ENCODE results near the gene CDC42EP5.
"Not testable (repeated sequence)": the region's sequence is repeated elsewhere in the genome, so short reads cannot be mapped to it uniquely, and the experiment has no call there.

CDC42EP5 gene

GRCh38 chr19:54477650-54478049, 4.6 kb upstream of the CDC42EP5 start:
- Mint-ChIP-seq H3K27me3 (peaks cover 21% of the 10 kb centered on the region), H3K27ac (no peak overlapping the region), H3K9me3 (no peaks in the 10 kb centered on the region), H3K4me3 (no peak overlapping the region), H3K4me1 (peaks cover 16% of the 10 kb centered on the region), H3K36me3 (no peaks in the 10 kb centered on the region)
- ATAC-seq (ENCODE audit: low read depth) (no peak), DNase-seq (ENCODE audit: low spot score in 2 of 2) (no peak)

DNA sequence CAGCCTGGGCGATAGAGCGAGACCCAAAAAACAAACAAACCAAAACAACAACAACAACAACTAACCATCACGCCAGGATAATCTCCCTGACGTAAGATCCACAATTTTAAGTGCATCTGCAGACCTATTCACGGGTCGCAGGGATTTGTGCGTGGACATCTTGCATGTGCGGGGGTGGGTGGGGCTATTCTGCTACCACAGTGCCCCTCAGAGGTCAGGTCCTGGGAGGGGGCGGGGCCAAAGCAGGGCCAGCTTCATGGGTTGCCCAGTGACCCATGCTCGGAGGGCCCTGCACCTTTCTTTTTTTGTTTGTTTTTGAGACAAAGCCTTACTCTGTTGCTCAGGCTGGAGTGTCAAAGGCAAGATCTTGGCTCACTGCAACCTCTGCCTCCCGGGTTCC, 2.6 kb upstream of the CDC42EP5 start:
- H3K27me3 Mint-ChIP-seq = peaks cover 23% of the 10 kb centered on the region
- DNase-seq (ENCODE audit: low spot score in 2 of 2) (no peak), ATAC-seq (ENCODE audit: low read depth) (no peak)
- peaks cover 11% of the 10 kb centered on the region for H3K4me1 Mint-ChIP-seq
- H3K36me3 Mint-ChIP-seq = no peaks in the 10 kb centered on the region
- no peak overlapping the region for H3K4me3 Mint-ChIP-seq
- no peaks in the 10 kb centered on the region for H3K9me3 Mint-ChIP-seq
- H3K27ac Mint-ChIP-seq = no peak overlapping the region

DNA sequence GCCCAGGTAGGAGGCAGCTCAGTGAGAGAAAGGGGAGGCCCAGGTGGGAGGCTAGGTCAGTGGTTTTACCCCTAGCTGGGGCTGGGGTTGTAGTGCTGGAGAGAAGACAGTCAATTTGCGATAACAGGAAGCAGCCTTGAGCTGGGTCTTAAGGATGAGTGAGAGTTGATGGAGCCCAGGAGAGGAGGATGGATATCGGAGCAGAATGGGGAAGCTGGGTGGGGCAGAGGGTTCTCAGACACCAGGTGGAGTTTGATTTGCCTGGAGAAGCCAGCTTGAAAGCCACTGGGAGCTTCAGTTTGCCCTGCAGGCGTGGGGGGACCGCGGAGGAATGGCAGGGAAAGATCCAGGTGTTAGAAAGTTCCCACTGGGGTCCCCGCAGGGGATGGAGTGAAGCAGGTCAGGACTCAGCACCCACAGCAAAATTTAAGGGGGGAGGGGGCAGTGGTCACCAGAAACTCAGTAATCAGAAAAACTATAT, 836 bp upstream of the CDC42EP5 start:
- Mint-ChIP-seq H3K27ac (no peak overlapping the region), H3K27me3 (peaks cover 26% of the 10 kb centered on the region), H3K4me3 (no peak overlapping the region), H3K36me3 (no peaks in the 10 kb centered on the region), H3K4me1 (peaks cover 16% of the 10 kb centered on the region), H3K9me3 (no peaks in the 10 kb centered on the region)
- ATAC-seq (ENCODE audit: low read depth) (no peak), DNase-seq (ENCODE audit: low spot score in 2 of 2) (no peak)

DNA sequence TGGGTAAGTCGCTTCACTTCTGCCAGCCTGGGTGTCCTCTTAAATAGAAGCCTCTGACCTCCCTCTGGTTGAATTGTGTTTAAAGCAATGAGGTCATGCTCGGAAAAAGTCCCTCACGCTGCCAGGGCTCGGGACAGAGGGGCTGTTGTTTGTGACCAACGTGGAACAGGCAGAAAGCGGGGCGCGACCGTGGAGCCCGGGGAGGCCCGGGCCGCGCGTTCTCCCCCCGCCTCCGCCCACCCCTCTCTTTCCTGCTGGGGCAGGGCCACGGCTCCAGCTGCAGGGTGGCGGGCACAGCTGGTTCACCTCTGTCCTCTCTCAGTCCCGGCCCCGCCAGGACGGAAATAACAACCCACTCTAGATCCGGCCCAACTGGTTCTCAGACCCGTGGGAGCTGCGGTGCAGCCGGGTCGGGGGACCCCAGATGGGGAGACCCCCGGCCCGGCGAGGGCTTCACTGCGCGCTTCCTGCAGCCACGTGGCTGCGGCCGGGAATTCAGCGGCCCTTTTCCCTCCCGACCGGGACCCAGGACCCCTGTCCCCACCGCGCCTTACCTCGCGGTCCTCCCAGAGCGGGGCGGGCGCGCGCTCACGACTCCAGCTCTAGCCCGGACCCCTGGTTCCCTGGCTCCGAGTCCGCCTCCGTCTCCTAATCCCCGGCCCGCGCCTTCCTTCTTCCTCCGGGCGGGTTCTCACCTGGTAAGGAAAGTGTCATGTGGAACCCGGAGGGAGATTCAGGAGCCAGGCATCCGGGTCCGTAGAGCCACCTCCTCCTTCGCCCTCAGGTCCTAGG, 1.9 kb downstream of the CDC42EP5 start:
- Mint-ChIP-seq H3K9me3 (no peaks in the 10 kb centered on the region), H3K36me3 (no peaks in the 10 kb centered on the region), H3K4me3 (no peak overlapping the region), H3K27me3 (peaks cover 19% of the 10 kb centered on the region), H3K4me1 (peaks cover 19% of the 10 kb centered on the region), H3K27ac (no peak overlapping the region)
- DNase-seq (ENCODE audit: low spot score in 2 of 2) (no peak), ATAC-seq (ENCODE audit: low read depth) (peak; percentile 58)

DNA sequence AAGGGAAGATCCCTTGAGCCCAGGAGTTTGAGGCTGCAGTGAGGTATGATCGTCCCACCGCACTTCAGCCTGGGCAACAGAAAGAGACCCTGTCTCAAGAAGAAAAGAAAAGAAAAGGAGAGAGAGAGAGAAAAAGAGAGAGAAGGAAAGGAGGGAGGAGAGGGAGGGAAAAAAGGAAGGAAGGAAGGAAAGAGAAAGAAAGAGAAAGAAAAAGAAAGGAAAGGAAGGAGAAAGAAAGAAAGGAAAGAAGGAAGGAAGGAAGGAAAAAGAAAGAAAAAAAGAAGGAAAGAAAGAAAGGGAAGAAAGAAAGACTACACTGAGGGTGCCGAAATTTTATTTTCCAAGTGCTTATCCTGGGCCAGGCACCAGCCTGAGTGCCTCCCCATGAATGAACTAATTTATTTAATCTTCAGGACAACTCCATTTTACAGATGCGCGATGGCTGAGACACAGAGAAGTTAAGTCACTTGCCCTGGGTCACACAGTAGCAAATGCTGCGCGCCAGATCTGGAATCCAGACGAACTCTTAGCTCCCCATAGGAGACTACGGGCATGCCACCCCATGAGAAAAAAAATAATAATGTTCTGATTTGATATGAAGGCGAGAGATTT, 2.7 kb downstream of the CDC42EP5 start:
- peaks cover 19% of the 10 kb centered on the region for H3K4me1 Mint-ChIP-seq
- peaks cover 19% of the 10 kb centered on the region for H3K27me3 Mint-ChIP-seq
- H3K27ac Mint-ChIP-seq = no peak overlapping the region
- no peak overlapping the region for H3K4me3 Mint-ChIP-seq
- ATAC-seq (ENCODE audit: low read depth) (no peak), DNase-seq (ENCODE audit: low spot score in 2 of 2) (no peak)
- no peaks in the 10 kb centered on the region for H3K9me3 Mint-ChIP-seq
- no peaks in the 10 kb centered on the region for H3K36me3 Mint-ChIP-seq

GRCh38 chr19:54469496-54469934, 3.6 kb downstream of the CDC42EP5 start:
- peaks cover 19% of the 10 kb centered on the region for H3K4me1 Mint-ChIP-seq
- H3K27me3 Mint-ChIP-seq = peaks cover 19% of the 10 kb centered on the region

DNA sequence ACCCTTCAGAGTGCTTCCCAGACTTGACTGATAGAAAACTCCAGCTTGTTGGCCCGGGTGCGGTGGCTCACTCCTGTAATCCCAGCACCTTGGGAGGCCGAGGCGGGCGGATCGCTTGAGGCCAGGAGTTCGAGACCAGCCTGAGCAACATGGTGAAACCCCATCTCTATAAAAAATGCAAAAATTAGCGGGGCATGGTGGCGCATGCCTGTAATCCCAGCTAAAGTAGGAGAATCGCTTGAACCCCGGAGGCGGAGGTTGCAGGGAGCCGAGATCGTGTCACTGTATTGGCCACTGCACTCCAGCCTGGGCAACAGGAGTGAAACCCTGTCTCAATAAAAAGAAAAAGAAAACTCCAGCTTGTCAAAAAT, 7.0 kb downstream of the CDC42EP5 start:
- not testable (repeated sequence) for ATAC-seq (ENCODE audit: low read depth); H3K4me3 Mint-ChIP-seq; DNase-seq (ENCODE audit: low spot score in 2 of 2); H3K36me3 Mint-ChIP-seq; H3K27ac Mint-ChIP-seq; H3K27me3 Mint-ChIP-seq; H3K9me3 Mint-ChIP-seq
- peaks cover 27% of the 10 kb centered on the region for H3K4me1 Mint-ChIP-seq

More at GRCh38 chr19:54469496-54469934, 3.6 kb downstream of the CDC42EP5 start:
- no peaks in the 10 kb centered on the region for H3K36me3 Mint-ChIP-seq
- ATAC-seq (ENCODE audit: low read depth) (no peak), DNase-seq (ENCODE audit: low spot score in 2 of 2) (no peak)
- H3K27ac Mint-ChIP-seq = no peak overlapping the region
- H3K4me3 Mint-ChIP-seq = no peak overlapping the region
- no peaks in the 10 kb centered on the region for H3K9me3 Mint-ChIP-seq

DNA sequence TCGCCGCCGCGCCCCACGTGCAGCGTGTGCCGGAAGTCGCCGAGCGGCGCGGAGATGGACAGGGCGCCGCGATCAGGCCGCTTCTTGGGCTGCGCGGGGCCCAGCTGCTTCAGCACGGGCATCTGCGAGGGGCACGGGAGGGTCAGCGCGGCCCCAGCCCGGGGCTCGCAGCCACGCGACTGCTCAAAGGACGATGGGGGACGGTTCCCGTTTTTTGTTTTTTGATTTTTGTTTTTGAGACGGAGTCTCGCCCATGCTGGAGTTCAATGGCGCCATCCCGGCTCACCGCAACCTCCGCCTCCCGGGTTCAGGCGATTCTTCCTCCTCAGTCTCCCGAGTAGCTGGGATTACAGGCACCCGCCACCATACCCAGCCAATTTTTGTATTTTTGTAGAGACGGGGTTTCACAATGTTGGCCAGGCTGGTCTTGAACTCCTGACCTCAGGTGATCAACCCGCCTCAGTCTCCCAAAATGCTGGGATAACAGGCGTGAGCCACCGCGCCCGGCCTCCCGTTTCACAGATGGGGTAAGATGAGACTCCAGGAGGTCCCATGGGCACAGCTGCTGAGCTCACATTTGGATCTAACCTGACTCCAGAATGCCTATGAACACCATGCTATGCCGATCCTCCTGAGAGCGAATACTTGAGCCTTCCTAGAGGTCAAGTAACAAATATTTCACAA, 7.5 kb downstream of the CDC42EP5 start:
- H3K9me3 Mint-ChIP-seq = peaks cover 1% of the 10 kb centered on the region
- peaks cover 5% of the 10 kb centered on the region for H3K36me3 Mint-ChIP-seq
- peaks cover 23% of the 10 kb centered on the region for H3K4me1 Mint-ChIP-seq
- no peak for DNase-seq (ENCODE audit: low spot score in 2 of 2)
- H3K4me3 Mint-ChIP-seq = peak overlapping the region; percentile 70
- no peak for ATAC-seq (ENCODE audit: low read depth)
- H3K27ac Mint-ChIP-seq = peak overlapping the region; percentile 20
- peaks cover 8% of the 10 kb centered on the region for H3K27me3 Mint-ChIP-seq

GRCh38 chr19:54464630-54465425, 8.3 kb downstream of the CDC42EP5 start:
- Mint-ChIP-seq H3K4me1 (peaks cover 19% of the 10 kb centered on the region), H3K27me3 (peaks cover 4% of the 10 kb centered on the region), H3K27ac (peak overlapping the region; percentile 90), H3K9me3 (peaks cover 1% of the 10 kb centered on the region), H3K4me3 (peak overlapping the region; percentile 83), H3K36me3 (peaks cover 5% of the 10 kb centered on the region)
- ATAC-seq (ENCODE audit: low read depth) = peak; percentile 17
- peak; percentile 50 to 68 for DNase-seq (ENCODE audit: low spot score in 2 of 2)

GRCh38 chr19:54464044-54464629, 9.0 kb downstream of the CDC42EP5 start:
- Mint-ChIP-seq H3K27ac (peak overlapping the region; percentile 90), H3K4me1 (peaks cover 17% of the 10 kb centered on the region), H3K36me3 (peaks cover 7% of the 10 kb centered on the region), H3K4me3 (peak overlapping the region; percentile 83), H3K9me3 (peaks cover 1% of the 10 kb centered on the region), H3K27me3 (peaks cover 2% of the 10 kb centered on the region)
- DNase-seq (ENCODE audit: low spot score in 2 of 2) (peak; percentile 83 to 90), ATAC-seq (ENCODE audit: low read depth) (peak; percentile 62)

GRCh38 chr19:54463531-54464043, 9.5 kb downstream of the CDC42EP5 start, which contains the start of gene LENG9:
TSS of gene LENG9 (minus strand) at chr19:54463778. CDS start at chr19:54463526, 252 bp downstream.
- ATAC-seq (ENCODE audit: low read depth) (peak; percentile 62), DNase-seq (ENCODE audit: low spot score in 2 of 2) (peak in 1 of 2 donors; percentile 91)
- H3K9me3 Mint-ChIP-seq = peaks cover 1% of the 10 kb centered on the region
- H3K4me1 Mint-ChIP-seq = peaks cover 20% of the 10 kb centered on the region
- H3K27ac Mint-ChIP-seq = peak within 1 kb of the TSS; percentile 90
- no peaks in the 10 kb centered on the region for H3K27me3 Mint-ChIP-seq
- peaks cover 13% of the 10 kb centered on the region for H3K36me3 Mint-ChIP-seq
- H3K4me3 Mint-ChIP-seq = peak within 1 kb of the TSS; percentile 83

GRCh38 chr19:54462655-54463530, 10.2 kb downstream of the CDC42EP5 start:
- peaks cover 24% of the 10 kb centered on the region for H3K4me1 Mint-ChIP-seq
- H3K27ac Mint-ChIP-seq = peak overlapping the region; percentile 90
- peak overlapping the region; percentile 83 for H3K4me3 Mint-ChIP-seq
- DNase-seq (ENCODE audit: low spot score in 2 of 2) (peak in 1 of 2 donors; percentile 59), ATAC-seq (ENCODE audit: low read depth) (peak; percentile 23)
- peaks cover 20% of the 10 kb centered on the region for H3K36me3 Mint-ChIP-seq
- H3K27me3 Mint-ChIP-seq = no peaks in the 10 kb centered on the region
- H3K9me3 Mint-ChIP-seq = peaks cover 1% of the 10 kb centered on the region

All from memory B cell (primary cell).